Body of pancreas (tissue), 4 donors: ENCODE data around the gene MEGF9. TPM values are rescaled to one million over a fixed set of nuclear protein-coding genes. Genes with fewer than 3 reads are reported as not detected.

ENCODE experiments used
- ATAC-seq: fragments of 150-250 bp; one replicate; pipeline ENCODE4 v1.9.1; 2016
- DNase-seq, 4 donors: peaks; one replicate each; pipeline ENCODE4 v3.0.0-alpha.2; 2019
- H3K27ac ChIP-seq, 4 donors: fragments of 200-600 bp; sonication (generic); 1 replicate in 3 of 4; 2 replicates in 1 of 4; pipeline versions ENCODE4 v1.5.1 to v1.6.1; 2016 to 2019; ENCODE audit warnings: mild to moderate bottlenecking in 1 of 4, mixed read lengths in 1 of 4, moderate library complexity in 1 of 4
- H3K27me3 ChIP-seq, 2 donors: fragments of 200-600 bp; sonication (generic); one replicate each; pipeline ENCODE4 v1.6.0; 2016; ENCODE audit warnings: mild to moderate bottlenecking in 1 of 2
- H3K36me3 ChIP-seq, 2 donors: fragments of 200-600 bp; sonication (generic); replicated peaks in 1 of 2; 2 replicates each; pipeline ENCODE4 v1.5.1; 2016; ENCODE audit warnings: low read depth in 2 of 2; ENCODE audit not compliant: insufficient read depth in 1 of 2
- H3K4me1 ChIP-seq: fragments of 200-600 bp; sonication (generic); one replicate; pipeline ENCODE4 v1.6.0; 2016
- H3K4me3 ChIP-seq, 2 donors: fragments of 200-600 bp; sonication (generic); 1 replicate in 1 of 2; 2 replicates in 1 of 2; pipeline ENCODE4 v1.5.1; 2016 to 2019
- H3K9me3 ChIP-seq, 3 donors: fragments of 200-600 bp; sonication (generic); 1 replicate in 2 of 3; 2 replicates in 1 of 3; pipeline ENCODE4 v1.5.1; 2016
- CTCF ChIP-seq, 7 experiments: fragments of 450-650 bp in 4 of 7; fragments of 200-600 bp in 3 of 7; sonication (generic) in 3 of 7; IDR thresholded peaks; one replicate each; pipeline ENCODE4 v1.5.1; 2016 to 2019; ENCODE audit warnings: antibody characterized with exemption in 7 of 7
- POLR2A ChIP-seq, 3 donors: fragments of 450-650 bp; IDR thresholded peaks; one replicate each; pipeline ENCODE4 v1.6.1; 2016; ENCODE audit warnings: antibody characterized with exemption in 3 of 3, mild to moderate bottlenecking in 2 of 3
- whole genome bisulfite sequencing, 2 donors: methylation state at CpG; one replicate each; pipeline ENCODE4 v1.1.5; 2017; 5-methylcytosine and 5-hydroxymethylcytosine counted together
- intact Hi-C: fragments of 100-400 bp; cut with DNase I; formaldehyde crosslinking; loops from one replicate; pipeline ENCODE4 v1.15.1; 2023
- total RNA-seq, 2 donors: library from RNA; depleted of rRNA; stranded (reverse); fragments of >200 nt; gene quantifications; one replicate each; pipeline ENCODE4 v1.1.0, GENCODE V29; 2016

MEGF9 gene
- total RNA-seq, 2 donors from 2014 or later, result 9.6 to 9.9 TPM

- intact Hi-C loops, result no loop called here
- H3K36me3 ChIP-seq, result no peaks in the 10 kb centered on the region
- H3K4me1 ChIP-seq, result peaks cover 42% of the 10 kb centered on the region
- DNase-seq (no peak), ATAC-seq (no peak)
- H3K9me3 ChIP-seq, result no peaks in the 10 kb centered on the region
- peak overlapping the region in 1 of 4 donors; percentile 21 for H3K27ac ChIP-seq
- no peaks in the 10 kb centered on the region for H3K27me3 ChIP-seq
- WGBS, 2 donors, result 41 to 47% methylated on average over 3 of the region's 3 CpGs
- no peak overlapping the region for H3K4me3 ChIP-seq
- TF ChIP-seq POLR2A (IDR thresholded peaks at IDR 0.05) (no peak), CTCF (IDR thresholded peaks at IDR 0.05) (no peak)
Observed at GRCh38 chr9:120663380-120663779, 50.9 kb downstream of the MEGF9 start.

- WGBS, 2 donors, result 90 to 91% methylated on average over 8 of the region's 8 CpGs
- Histone ChIP-seq H3K4me3 (no peak overlapping the region), H3K36me3 (no peaks in the 10 kb centered on the region), H3K27ac (no peak overlapping the region), H3K4me1 (peaks cover 39% of the 10 kb centered on the region), H3K27me3 (no peaks in the 10 kb centered on the region), H3K9me3 (no peaks in the 10 kb centered on the region)
- TF ChIP-seq POLR2A (IDR thresholded peaks at IDR 0.05) (no peak), CTCF (IDR thresholded peaks at IDR 0.05) (no peak)
- no peak for DNase-seq
- no peak for ATAC-seq
- intact Hi-C loops, result no loop called here
Observed at GRCh38 chr9:120662513-120662912, 51.8 kb downstream of the MEGF9 start.

GRCh38 chr9:120659676-120660075 lies 54.6 kb downstream of the MEGF9 start:
- 24 to 41% methylated on average over 2 of the region's 2 CpGs for WGBS, 2 donors

GRCh38 chr9:120659209-120659608 lies 55.1 kb downstream of the MEGF9 start:
- H3K27me3 ChIP-seq, result no peaks in the 10 kb centered on the region
- no peaks in the 10 kb centered on the region for H3K9me3 ChIP-seq
- no peak for DNase-seq
- no peaks in the 10 kb centered on the region for H3K36me3 ChIP-seq
- H3K4me1 ChIP-seq, result peaks cover 43% of the 10 kb centered on the region
- no peak overlapping the region for H3K4me3 ChIP-seq
- no peak overlapping the region for H3K27ac ChIP-seq
- WGBS, 2 donors, result 32 to 54% methylated on average over 3 of the region's 3 CpGs
- no peak for TF ChIP-seq CTCF (IDR thresholded peaks at IDR 0.05)
- TF ChIP-seq POLR2A (IDR thresholded peaks at IDR 0.05), result no peak
- ATAC-seq, result no peak
- intact Hi-C loops, result no loop called here

More at GRCh38 chr9:120659676-120660075, 54.6 kb downstream of the MEGF9 start:
- no peaks in the 10 kb centered on the region for H3K36me3 ChIP-seq
- H3K4me3 ChIP-seq, result no peak overlapping the region
- DNase-seq (no peak), ATAC-seq (no peak)
- no peaks in the 10 kb centered on the region for H3K27me3 ChIP-seq
- H3K9me3 ChIP-seq, result no peaks in the 10 kb centered on the region
- no peak overlapping the region for H3K27ac ChIP-seq
- H3K4me1 ChIP-seq, result peaks cover 48% of the 10 kb centered on the region
- intact Hi-C loops, result no loop called here
- TF ChIP-seq POLR2A (IDR thresholded peaks at IDR 0.05) (no peak), CTCF (IDR thresholded peaks at IDR 0.05) (no peak)

- Histone ChIP-seq H3K27me3 (no peaks in the 10 kb centered on the region), H3K36me3 (no peaks in the 10 kb centered on the region), H3K4me3 (no peak overlapping the region), H3K27ac (no peak overlapping the region), H3K9me3 (no peaks in the 10 kb centered on the region), H3K4me1 (peaks cover 21% of the 10 kb centered on the region)
- ATAC-seq (no peak), DNase-seq (no peak)
- TF ChIP-seq POLR2A (IDR thresholded peaks at IDR 0.05) (no peak), CTCF (IDR thresholded peaks at IDR 0.05) (no peak)
- intact Hi-C loops, result no loop called here
- WGBS, 2 donors, result 49 to 54% methylated on average over 4 of the region's 4 CpGs
Observed at GRCh38 chr9:120655005-120655622, 59.2 kb downstream of the MEGF9 start.
